HepG2 (cell line): ENCODE measurements around the gene SFXN1. TPM values are rescaled to one million over a fixed set of nuclear protein-coding genes. Genes with fewer than 3 reads are reported as not detected.

ENCODE experiments used
- ARID2 ChIP-seq: sonication (generic); formaldehyde crosslinking; IDR thresholded peaks from 2 replicates; pipeline ENCODE4 v1.8.1; 2022; ENCODE audit warnings: mild to moderate bottlenecking, missing genetic modification reagents, borderline replicate concordance
- ATAD3A ChIP-seq: sonication (generic); formaldehyde crosslinking; IDR thresholded peaks from 2 replicates; pipeline ENCODE4 v1.4.0; 2020; ENCODE audit warnings: missing genetic modification reagents
- BHLHE40 ChIP-seq: IDR thresholded peaks from 2 replicates; pipeline ENCODE4 v1.6.1; 2011; ENCODE audit warnings: low read length, improper control_type of control experiment
- BRCA1 ChIP-seq: sonication (generic); formaldehyde crosslinking; IDR thresholded peaks from 2 replicates; pipeline ENCODE4 v1.4.0; 2020; ENCODE audit warnings: missing genetic modification reagents
- CEBPG ChIP-seq: IDR thresholded peaks from 2 replicates; pipeline ENCODE4 v1.6.1; 2016
- FOSL1 ChIP-seq: sonication (generic); formaldehyde crosslinking; IDR thresholded peaks from 2 replicates; pipeline ENCODE4 v1.9.0; 2021; ENCODE audit warnings: missing genetic modification reagents, borderline replicate concordance
- KLF16 ChIP-seq, 2 experiments: sonication (generic) in 1 of 2; formaldehyde crosslinking in 1 of 2; IDR thresholded peaks; 2 replicates each; pipeline versions ENCODE4 v1.6.1 to v1.8.0; 2016 to 2023; ENCODE audit warnings: missing genetic modification reagents in 2 of 2, missing compliant biosample characterization in 1 of 2
- SOX13 ChIP-seq, 3 experiments: fragments of 450-650 bp in 1 of 3; sonication (generic) in 1 of 3; formaldehyde crosslinking in 1 of 3; IDR thresholded peaks in 2 of 3; conservative IDR thresholded peaks in 1 of 3; 2 replicates each; pipeline versions ENCODE4 v1.5.0 to v1.6.1; 2016 to 2020; ENCODE audit warnings: antibody characterized with exemption in 1 of 3, mild to moderate bottlenecking in 1 of 3, missing compliant biosample characterization in 1 of 3, missing genetic modification reagents in 1 of 3, moderate library complexity in 1 of 3
- SOX5 ChIP-seq: IDR thresholded peaks from 2 replicates; pipeline ENCODE4 v1.6.1; 2016; ENCODE audit warnings: borderline replicate concordance
- SOX6 ChIP-seq, 2 experiments: fragments of 450-650 bp in 1 of 2; sonication (generic) in 1 of 2; formaldehyde crosslinking in 1 of 2; IDR thresholded peaks; 2 replicates each; pipeline versions ENCODE4 v1.4.0 to v1.6.1; 2017 to 2020; ENCODE audit warnings: antibody characterized with exemption in 1 of 2, mild to moderate bottlenecking in 1 of 2, missing genetic modification reagents in 1 of 2
- U2AF1 ChIP-seq: fragments of 200-400 bp; formaldehyde crosslinking; optimal IDR thresholded peaks from 2 replicates; pipeline ENCODE3; 2017; ENCODE audit warnings: mild to moderate bottlenecking, low read depth, low read length
- ZNF12 ChIP-seq: sonication (generic); formaldehyde crosslinking; IDR thresholded peaks from 2 replicates; pipeline ENCODE4 v1.5.0; 2020; ENCODE audit warnings: missing genetic modification reagents
- polyA plus RNA-seq, 8 experiments: library from polyadenylated mRNA; depleted of rRNA in 3 of 8; stranded (reverse) in 7 of 8; unstranded in 1 of 8; fragments of >200 nt; fragmentation: Illumina TruSeq in 4 of 8; extraction: Trizol in 4 of 8; gene quantifications; 2 replicates each; pipeline versions ENCODE4 v1.2.1 to v1.2.3, GENCODE V29; 2011 to 2016; ENCODE audit warnings: low read depth in 4 of 8, missing spikeins in 1 of 8, mixed read lengths in 1 of 8; ENCODE audit not compliant: insufficient read depth in 1 of 8
- total RNA-seq, 5 experiments: library from RNA; depleted of rRNA; stranded (reverse); fragments of >200 nt; fragmentation: Illumina TruSeq; extraction: Trizol; gene quantifications; 2 replicates each; pipeline ENCODE4 v1.2.3, GENCODE V29; 2016; ENCODE audit warnings: low read depth in 1 of 5
- TF ChIP-seq, protein P1 (sequence below): sonication (generic); formaldehyde crosslinking; IDR thresholded peaks from 2 replicates; pipeline ENCODE4 v1.4.0; 2020; ENCODE audit warnings: missing genetic modification reagents; ENCODE audit errors: not compliant biosample characterization
- TF ChIP-seq, protein P2 (sequence below), 2 experiments: fragments of 450-650 bp in 1 of 2; sonication (generic) in 1 of 2; formaldehyde crosslinking; IDR thresholded peaks; 2 replicates each; pipeline versions ENCODE4 v1.5.0 to v1.8.0; 2020 to 2022; ENCODE audit warnings: mild to moderate bottlenecking in 1 of 2, missing genetic modification reagents in 1 of 2
- TF ChIP-seq, protein P3 (sequence below): sonication (generic); formaldehyde crosslinking; IDR thresholded peaks from 2 replicates; pipeline ENCODE4 v1.5.1; 2020; ENCODE audit warnings: mild to moderate bottlenecking, missing genetic modification reagents, borderline replicate concordance
- TF ChIP-seq, protein P4 (sequence below): sonication (generic); formaldehyde crosslinking; conservative IDR thresholded peaks from 2 replicates; pipeline ENCODE4 v1.4.0; 2020; ENCODE audit warnings: mild to moderate bottlenecking, missing genetic modification reagents, moderate library complexity

The SFXN1 gene
- total and polyA plus RNA-seq, 2 of the 13 experiments (the other 11 are each of a cell fraction or from before 2014, with no cell fraction given) = 122 to 135 TPM

DNA sequence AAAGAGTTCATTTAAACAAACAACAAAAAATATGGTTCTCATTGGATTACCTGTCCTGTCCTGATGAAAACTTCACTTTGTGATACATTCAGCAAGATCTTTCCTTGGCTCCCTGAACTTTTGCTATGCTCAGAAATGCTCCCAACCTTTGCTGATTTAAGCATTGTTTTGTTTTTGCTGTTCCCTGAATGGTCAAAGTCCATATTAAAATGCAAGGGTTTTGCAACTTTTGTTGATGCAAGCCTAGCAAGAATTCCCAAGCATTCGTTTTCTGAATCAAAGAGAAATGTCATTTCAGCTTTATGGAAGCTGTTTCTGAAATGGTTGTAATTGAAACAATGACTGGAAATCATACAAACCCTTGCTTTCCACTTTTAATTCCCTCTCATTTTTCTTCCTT is 3.1 kb upstream of the SFXN1 start (continued):
- TF ChIP-seq, protein P1, sequence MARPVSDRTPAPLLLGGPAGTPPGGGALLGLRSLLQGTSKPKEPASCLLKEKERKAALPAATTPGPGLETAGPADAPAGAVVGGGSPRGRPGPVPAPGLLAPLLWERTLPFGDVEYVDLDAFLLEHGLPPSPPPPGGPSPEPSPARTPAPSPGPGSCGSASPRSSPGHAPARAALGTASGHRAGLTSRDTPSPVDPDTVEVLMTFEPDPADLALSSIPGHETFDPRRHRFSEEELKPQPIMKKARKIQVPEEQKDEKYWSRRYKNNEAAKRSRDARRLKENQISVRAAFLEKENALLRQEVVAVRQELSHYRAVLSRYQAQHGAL (CRISPR knock-in tag) = no peak
- TF ChIP-seq ATAD3A (CRISPR knock-in tag) (no peak), SOX6 (IDR thresholded peaks at IDR 0.05) (no peak), SOX6 (CRISPR knock-in tag; IDR thresholded peaks at IDR 0.05) (peak; percentile 40; the same call in 1 of the 2 replicates), BHLHE40 (no peak), ARID2 (CRISPR knock-in tag) (no peak), KLF16 (CRISPR knock-in tag; IDR thresholded peaks at IDR 0.05) (0 out of 4 replicates have a peak, but pooled peaks of 1 of the 2 experiments have one; percentile 40), SOX13 (IDR thresholded peaks at IDR 0.05) (no peak), SOX13 (CRISPR knock-in tag; conservative IDR thresholded peaks at IDR 0.05 in 1 of 2, IDR thresholded peaks at IDR 0.05 in 1 of 2) (0 out of 4 replicates have a peak, but pooled peaks of 1 of the 2 experiments have one; percentile 35), BRCA1 (no peak), ZNF12 (CRISPR knock-in tag) (no peak), CEBPG (CRISPR knock-in tag) (peak; percentile 67), U2AF1 (no peak), SOX5 (CRISPR knock-in tag) (peak; percentile 29; the same call in 1 of the 2 replicates), FOSL1 (no peak)
- TF ChIP-seq, protein P2, sequence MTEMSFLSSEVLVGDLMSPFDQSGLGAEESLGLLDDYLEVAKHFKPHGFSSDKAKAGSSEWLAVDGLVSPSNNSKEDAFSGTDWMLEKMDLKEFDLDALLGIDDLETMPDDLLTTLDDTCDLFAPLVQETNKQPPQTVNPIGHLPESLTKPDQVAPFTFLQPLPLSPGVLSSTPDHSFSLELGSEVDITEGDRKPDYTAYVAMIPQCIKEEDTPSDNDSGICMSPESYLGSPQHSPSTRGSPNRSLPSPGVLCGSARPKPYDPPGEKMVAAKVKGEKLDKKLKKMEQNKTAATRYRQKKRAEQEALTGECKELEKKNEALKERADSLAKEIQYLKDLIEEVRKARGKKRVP (CRISPR knock-in tag; IDR thresholded peaks at IDR 0.05) = peak in 1 of 2 experiments; percentile 83; a peak in 2 of 4 replicates
- TF ChIP-seq, protein P3, sequence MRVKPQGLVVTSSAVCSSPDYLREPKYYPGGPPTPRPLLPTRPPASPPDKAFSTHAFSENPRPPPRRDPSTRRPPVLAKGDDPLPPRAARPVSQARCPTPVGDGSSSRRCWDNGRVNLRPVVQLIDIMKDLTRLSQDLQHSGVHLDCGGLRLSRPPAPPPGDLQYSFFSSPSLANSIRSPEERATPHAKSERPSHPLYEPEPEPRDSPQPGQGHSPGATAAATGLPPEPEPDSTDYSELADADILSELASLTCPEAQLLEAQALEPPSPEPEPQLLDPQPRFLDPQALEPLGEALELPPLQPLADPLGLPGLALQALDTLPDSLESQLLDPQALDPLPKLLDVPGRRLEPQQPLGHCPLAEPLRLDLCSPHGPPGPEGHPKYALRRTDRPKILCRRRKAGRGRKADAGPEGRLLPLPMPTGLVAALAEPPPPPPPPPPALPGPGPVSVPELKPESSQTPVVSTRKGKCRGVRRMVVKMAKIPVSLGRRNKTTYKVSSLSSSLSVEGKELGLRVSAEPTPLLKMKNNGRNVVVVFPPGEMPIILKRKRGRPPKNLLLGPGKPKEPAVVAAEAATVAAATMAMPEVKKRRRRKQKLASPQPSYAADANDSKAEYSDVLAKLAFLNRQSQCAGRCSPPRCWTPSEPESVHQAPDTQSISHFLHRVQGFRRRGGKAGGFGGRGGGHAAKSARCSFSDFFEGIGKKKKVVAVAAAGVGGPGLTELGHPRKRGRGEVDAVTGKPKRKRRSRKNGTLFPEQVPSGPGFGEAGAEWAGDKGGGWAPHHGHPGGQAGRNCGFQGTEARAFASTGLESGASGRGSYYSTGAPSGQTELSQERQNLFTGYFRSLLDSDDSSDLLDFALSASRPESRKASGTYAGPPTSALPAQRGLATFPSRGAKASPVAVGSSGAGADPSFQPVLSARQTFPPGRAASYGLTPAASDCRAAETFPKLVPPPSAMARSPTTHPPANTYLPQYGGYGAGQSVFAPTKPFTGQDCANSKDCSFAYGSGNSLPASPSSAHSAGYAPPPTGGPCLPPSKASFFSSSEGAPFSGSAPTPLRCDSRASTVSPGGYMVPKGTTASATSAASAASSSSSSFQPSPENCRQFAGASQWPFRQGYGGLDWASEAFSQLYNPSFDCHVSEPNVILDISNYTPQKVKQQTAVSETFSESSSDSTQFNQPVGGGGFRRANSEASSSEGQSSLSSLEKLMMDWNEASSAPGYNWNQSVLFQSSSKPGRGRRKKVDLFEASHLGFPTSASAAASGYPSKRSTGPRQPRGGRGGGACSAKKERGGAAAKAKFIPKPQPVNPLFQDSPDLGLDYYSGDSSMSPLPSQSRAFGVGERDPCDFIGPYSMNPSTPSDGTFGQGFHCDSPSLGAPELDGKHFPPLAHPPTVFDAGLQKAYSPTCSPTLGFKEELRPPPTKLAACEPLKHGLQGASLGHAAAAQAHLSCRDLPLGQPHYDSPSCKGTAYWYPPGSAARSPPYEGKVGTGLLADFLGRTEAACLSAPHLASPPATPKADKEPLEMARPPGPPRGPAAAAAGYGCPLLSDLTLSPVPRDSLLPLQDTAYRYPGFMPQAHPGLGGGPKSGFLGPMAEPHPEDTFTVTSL (CRISPR knock-in tag) = peak; percentile 23; the same call in 1 of the 2 replicates
- TF ChIP-seq, protein P4, sequence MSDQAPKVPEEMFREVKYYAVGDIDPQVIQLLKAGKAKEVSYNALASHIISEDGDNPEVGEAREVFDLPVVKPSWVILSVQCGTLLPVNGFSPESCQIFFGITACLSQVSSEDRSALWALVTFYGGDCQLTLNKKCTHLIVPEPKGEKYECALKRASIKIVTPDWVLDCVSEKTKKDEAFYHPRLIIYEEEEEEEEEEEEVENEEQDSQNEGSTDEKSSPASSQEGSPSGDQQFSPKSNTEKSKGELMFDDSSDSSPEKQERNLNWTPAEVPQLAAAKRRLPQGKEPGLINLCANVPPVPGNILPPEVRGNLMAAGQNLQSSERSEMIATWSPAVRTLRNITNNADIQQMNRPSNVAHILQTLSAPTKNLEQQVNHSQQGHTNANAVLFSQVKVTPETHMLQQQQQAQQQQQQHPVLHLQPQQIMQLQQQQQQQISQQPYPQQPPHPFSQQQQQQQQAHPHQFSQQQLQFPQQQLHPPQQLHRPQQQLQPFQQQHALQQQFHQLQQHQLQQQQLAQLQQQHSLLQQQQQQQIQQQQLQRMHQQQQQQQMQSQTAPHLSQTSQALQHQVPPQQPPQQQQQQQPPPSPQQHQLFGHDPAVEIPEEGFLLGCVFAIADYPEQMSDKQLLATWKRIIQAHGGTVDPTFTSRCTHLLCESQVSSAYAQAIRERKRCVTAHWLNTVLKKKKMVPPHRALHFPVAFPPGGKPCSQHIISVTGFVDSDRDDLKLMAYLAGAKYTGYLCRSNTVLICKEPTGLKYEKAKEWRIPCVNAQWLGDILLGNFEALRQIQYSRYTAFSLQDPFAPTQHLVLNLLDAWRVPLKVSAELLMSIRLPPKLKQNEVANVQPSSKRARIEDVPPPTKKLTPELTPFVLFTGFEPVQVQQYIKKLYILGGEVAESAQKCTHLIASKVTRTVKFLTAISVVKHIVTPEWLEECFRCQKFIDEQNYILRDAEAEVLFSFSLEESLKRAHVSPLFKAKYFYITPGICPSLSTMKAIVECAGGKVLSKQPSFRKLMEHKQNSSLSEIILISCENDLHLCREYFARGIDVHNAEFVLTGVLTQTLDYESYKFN (CRISPR knock-in tag) = peak; percentile 55
